HFFc6 (cell line): ENCODE results near the gene TPX2. TPM values are rescaled to one million over a fixed set of nuclear protein-coding genes. Genes with fewer than 3 reads are reported as not detected.

Experiments used
- DNase-seq: peaks from one replicate; pipeline ENCODE4 v3.0.0-alpha.2; 2018
- H3K27ac Mint-ChIP-seq: 2 replicates; pipeline ENCODE4 v1.8.0; 2020; ENCODE audit warnings: mild to moderate bottlenecking, mixed read lengths
- H3K27me3 Mint-ChIP-seq: 2 replicates; pipeline ENCODE4 v1.8.0; 2021; ENCODE audit warnings: mild to moderate bottlenecking, moderate library complexity, mixed read lengths; ENCODE audit not compliant: insufficient read depth
- H3K36me3 Mint-ChIP-seq: 2 replicates; pipeline ENCODE4 v1.8.0; 2021; ENCODE audit warnings: low read depth, mixed read lengths
- H3K4me1 Mint-ChIP-seq: 2 replicates; pipeline ENCODE4 v1.8.0; 2020; ENCODE audit warnings: low read depth, mixed read lengths
- H3K4me3 Mint-ChIP-seq: 2 replicates; pipeline ENCODE4 v1.8.0; 2020; ENCODE audit warnings: mild to moderate bottlenecking, moderate library complexity, mixed read lengths
- H3K9me3 Mint-ChIP-seq: 2 replicates; pipeline ENCODE4 v1.8.0; 2020; ENCODE audit warnings: mild to moderate bottlenecking, mixed read lengths
- CTCF ChIP-seq: fragments of 200-600 bp; sonication (generic); IDR thresholded peaks from 2 replicates; pipeline ENCODE4 v1.5.0; 2021; ENCODE audit warnings: antibody characterized with exemption, mild to moderate bottlenecking
- total RNA-seq, 6 experiments: library from RNA; stranded (reverse); fragmentation: NEBNext Ultra II Directional; extraction: Animal tissue kit (Norgen Biotek cat#: 25700); gene quantifications; 2 replicates in 1 of 6; 3 replicates in 5 of 6; pipeline ENCODE4 v1.2.3, GENCODE V29; 2021

TPX2 gene
- total RNA-seq, 6 experiments from 2014 or later = 51.0 to 117 (median 107) TPM

- Mint-ChIP-seq H3K27me3 (no peaks in the 10 kb centered on the region), H3K27ac (no peak overlapping the region), H3K4me1 (peaks cover 16% of the 10 kb centered on the region), H3K4me3 (0 out of 2 replicates have a peak overlapping the region, but pooled peaks have one; percentile 15), H3K36me3 (no peaks in the 10 kb centered on the region), H3K9me3 (no peaks in the 10 kb centered on the region)
- no peak for DNase-seq
- TF ChIP-seq CTCF = no peak
These were observed 97.9 kb downstream of the TPX2 start for GRCh38 chr20:31836853-31837608.

- Mint-ChIP-seq H3K27ac (no peak overlapping the region), H3K36me3 (no peaks in the 10 kb centered on the region), H3K27me3 (no peaks in the 10 kb centered on the region), H3K4me1 (peaks cover 25% of the 10 kb centered on the region), H3K9me3 (no peaks in the 10 kb centered on the region), H3K4me3 (no peak overlapping the region)
- peak; percentile 71 for DNase-seq
- no peak for TF ChIP-seq CTCF
These were observed 98.9 kb downstream of the TPX2 start for GRCh38 chr20:31837896-31838397.

GRCh38 chr20:31838646-31839292 is 99.7 kb downstream of the TPX2 start:
- Mint-ChIP-seq H3K9me3 (no peaks in the 10 kb centered on the region), H3K27ac (no peak overlapping the region), H3K36me3 (no peaks in the 10 kb centered on the region), H3K27me3 (no peaks in the 10 kb centered on the region; the same call in 1 of the 2 replicates), H3K4me1 (peaks cover 34% of the 10 kb centered on the region), H3K4me3 (no peak overlapping the region)
- DNase-seq = peak; percentile 24
- TF ChIP-seq CTCF = no peak

GRCh38 chr20:31839782-31840487 is 100.8 kb downstream of the TPX2 start:
- no peak overlapping the region for H3K27ac Mint-ChIP-seq
- H3K27me3 Mint-ChIP-seq = no peaks in the 10 kb centered on the region; the same call in none of the 2 replicates
- no peak overlapping the region for H3K4me3 Mint-ChIP-seq
- no peak for DNase-seq
- peaks cover 34% of the 10 kb centered on the region for H3K4me1 Mint-ChIP-seq
- H3K9me3 Mint-ChIP-seq = no peaks in the 10 kb centered on the region
- TF ChIP-seq CTCF = no peak
- H3K36me3 Mint-ChIP-seq = no peaks in the 10 kb centered on the region

- H3K36me3 Mint-ChIP-seq = no peaks in the 10 kb centered on the region
- TF ChIP-seq CTCF = no peak
- peaks cover 34% of the 10 kb centered on the region for H3K4me1 Mint-ChIP-seq
- DNase-seq = no peak
- H3K4me3 Mint-ChIP-seq = no peak overlapping the region; the same call in 1 of the 2 replicates
- H3K9me3 Mint-ChIP-seq = no peaks in the 10 kb centered on the region
- peak overlapping the region; percentile 48 for H3K27ac Mint-ChIP-seq
- H3K27me3 Mint-ChIP-seq = no peaks in the 10 kb centered on the region; the same call in none of the 2 replicates
These were observed 102.1 kb downstream of the TPX2 start for GRCh38 chr20:31840906-31841816.
